ENCODE data around the gene SEMA3F. TPM values are rescaled to one million over a fixed set of nuclear protein-coding genes. Genes with fewer than 3 reads are reported as not detected.

The SEMA3F gene
- total and polyA plus RNA-seq, 2 of the 4 experiments (the other 2 are of a cell fraction): 7.3 to 23.3 TPM

GRCh38 chr3:50220109-50220508, 65.0 kb downstream of the SEMA3F start:
- no peak overlapping the region for H4K5ac ChIP-seq (ENCODE audit: low read depth, low read length)
- H3K36me3 ChIP-seq (ENCODE audit: control insufficient read depth, insufficient read depth, low read length): no peaks in the 10 kb centered on the region
- no peak for TF ChIP-seq RCOR1 (IDR thresholded peaks at IDR 0.05; ENCODE audit: insufficient replicate concordance, low read length)
- TF ChIP-seq FOS (IDR thresholded peaks at IDR 0.05; ENCODE audit: low read depth, low read length): no peak
- TF ChIP-seq NFE2L2 (IDR thresholded peaks at IDR 0.05; ENCODE audit: low read depth, low read length): no peak
- TF ChIP-seq POLR2A (IDR thresholded peaks at IDR 0.05; ENCODE audit: low read depth, low read length): no peak
- TF ChIP-seq MAFK (IDR thresholded peaks at IDR 0.05; ENCODE audit: low read depth, low read length): no peak
- no peak overlapping the region for H3K4me2 ChIP-seq (ENCODE audit: low read depth, low read length)
- no TSS peak for BruUV-seq (replicated peaks)
- H3K56ac ChIP-seq (ENCODE audit: extremely low read depth, insufficient read depth, low read length): no peak overlapping the region
- H3K9ac ChIP-seq (ENCODE audit: low read depth, low read length): no peak overlapping the region
- no peak overlapping the region for H3K4me3 ChIP-seq (ENCODE audit: insufficient read depth, low read depth, low read length)
- no peak overlapping the region for H4K8ac ChIP-seq (ENCODE audit: low read depth in 2 of 2, low read length in 2 of 2)
- H4K91ac ChIP-seq (ENCODE audit: insufficient read depth, low read depth, low read length): no peak overlapping the region
- H2AFZ ChIP-seq (replicated peaks; ENCODE audit: low read length, poor library complexity): no peak overlapping the region
- no peaks in the 10 kb centered on the region for H3K79me1 ChIP-seq (ENCODE audit: low read depth in 1 of 2, low read length in 2 of 2)
- H4K20me1 ChIP-seq (ENCODE audit: insufficient read depth, low read length): no peaks in the 10 kb centered on the region
- WGBS, 2 experiments (ENCODE audit: extremely low coverage in 2 of 2, insufficient read length in 1 of 2): no CpG with 5 or more reads among the region's 6 CpGs
- in situ Hi-C loops (cut with MboI; ENCODE audit: low sequenced_read_pairs) (no loop called here), dilution Hi-C loops (cut with HindIII; ENCODE audit: low sequenced_read_pairs, unreplicated experiment) (no loop called here), intact Hi-C loops (cut with micrococcal nuclease) (no loop called here)
- DNase-seq (no peak), ATAC-seq (ENCODE audit: low read depth) (no peak)
- peaks cover 22% of the 10 kb centered on the region; the same call in 1 of the 2 replicates for H3K27me3 ChIP-seq (ENCODE audit: control insufficient read depth, insufficient read depth, low read length)
- CTCF ChIA-PET: interaction anchor here (1.4 kb wide), 1 partner anchor 99 kb away, joined by 3 read pairs; no protein-coding TSS in a partner anchor
- no peak overlapping the region for H3K27ac ChIP-seq (ENCODE audit: insufficient read depth, low read length)
- H2AK9ac ChIP-seq (replicated peaks; ENCODE audit: low read depth, low read length, poor library complexity): no peak overlapping the region
- POLR2A ChIA-PET (ENCODE audit: unreplicated experiment): no interaction called here
- no peak overlapping the region for H3K4ac ChIP-seq (ENCODE audit: low read depth, low read length)
- no peaks in the 10 kb centered on the region for H3K9me3 ChIP-seq (ENCODE audit: control insufficient read depth, insufficient read depth, low read length)
- H2AK5ac ChIP-seq (ENCODE audit: low read depth, low read length): no peak overlapping the region
- H3K14ac ChIP-seq (replicated peaks; ENCODE audit: low read depth, low read length): no peak overlapping the region
- H2BK120ac ChIP-seq (ENCODE audit: low read depth, low read length): no peak overlapping the region
- no peak overlapping the region for H2BK15ac ChIP-seq (ENCODE audit: low read depth, low read length)
- no peaks in the 10 kb centered on the region for H3K9me1 ChIP-seq (ENCODE audit: insufficient read depth, low read length)
- H2BK5ac ChIP-seq (ENCODE audit: low read depth, low read length, poor library complexity, severe bottlenecking): no peak overlapping the region
- no peak overlapping the region for H3K18ac ChIP-seq (ENCODE audit: low read depth, low read length)
- H2BK20ac ChIP-seq (ENCODE audit: low read depth, low read length): no peak overlapping the region
- no peak overlapping the region for H3K23ac ChIP-seq (ENCODE audit: low read depth, low read length)
- no peaks in the 10 kb centered on the region for H3K4me1 ChIP-seq (ENCODE audit: control insufficient read depth, insufficient read depth, low read length)
